NCI-H2081 (cell line): ENCODE measurements around the gene NUFIP1.
"Not testable (repeated sequence)": the region's sequence is repeated elsewhere in the genome, so short reads cannot be mapped to it uniquely, and the experiment has no call there.

Experiments
- DNase-seq, 2 experiments: peaks; one replicate each; lab custom pipeline; 2025; lab: John Stamatoyannopoulos, UW

Gene NUFIP1

DNA sequence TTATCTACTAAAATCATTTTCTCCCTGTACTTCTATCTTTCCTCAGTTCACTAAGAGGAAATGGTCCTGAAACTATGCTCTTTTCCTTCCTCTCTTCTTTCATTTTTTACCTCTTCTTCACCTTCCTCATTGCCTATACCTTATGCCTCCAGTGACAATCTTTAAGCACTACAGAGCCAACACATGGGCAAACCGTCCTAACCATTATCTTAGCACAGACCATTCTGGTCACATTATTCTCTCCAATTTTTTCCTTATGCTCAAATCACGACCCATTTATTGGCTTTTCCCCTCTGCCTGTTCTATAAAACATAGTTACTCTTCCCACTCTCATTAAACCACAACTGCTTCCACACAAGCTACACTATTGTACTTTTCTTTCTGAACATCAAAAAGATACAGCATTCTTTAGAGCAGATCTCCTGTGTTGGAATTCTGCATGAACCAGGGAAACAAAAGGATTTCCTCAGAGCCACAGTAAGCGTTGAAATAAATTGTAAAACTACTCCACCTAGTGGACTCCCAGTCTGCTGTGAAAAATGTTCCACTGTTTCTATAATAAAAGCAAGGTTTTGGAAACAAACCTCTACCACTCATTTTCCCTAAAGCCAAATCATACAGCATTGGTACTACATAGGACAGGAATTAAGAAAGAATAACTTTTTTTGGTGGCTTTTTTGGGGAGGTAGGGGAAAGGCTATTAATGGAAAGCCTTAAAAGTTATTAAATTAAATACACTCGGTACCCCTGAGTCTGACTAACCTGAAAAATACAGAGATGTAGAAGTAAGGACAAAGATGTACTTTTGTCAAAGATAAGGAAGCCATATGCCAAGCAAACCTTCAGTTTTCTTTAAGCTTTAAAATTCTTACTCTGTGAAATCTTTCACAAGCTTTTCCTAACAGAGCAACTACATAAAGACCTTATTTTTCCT is 19.5 kb downstream of the NUFIP1 start:
- peak; percentile 27 to 59 for DNase-seq

DNA sequence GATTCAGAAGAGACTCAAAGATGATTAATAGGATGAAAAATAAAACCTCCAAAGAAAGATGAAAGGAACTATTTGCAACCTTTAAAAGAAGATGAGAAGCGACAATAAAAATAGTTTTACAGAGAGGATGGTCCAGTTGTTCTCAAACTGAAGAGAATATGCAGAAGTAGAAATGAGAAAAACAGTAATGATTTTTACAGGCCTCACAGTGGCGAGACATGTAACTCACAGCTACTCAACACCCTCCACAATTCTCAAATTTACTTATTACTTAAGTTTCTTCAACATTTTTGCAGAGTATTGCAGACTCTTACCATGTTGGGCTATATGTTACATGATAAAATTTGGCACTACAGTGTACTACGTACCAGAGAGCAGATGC is 20.8 kb downstream of the NUFIP1 start:
- no peak for DNase-seq

DNA sequence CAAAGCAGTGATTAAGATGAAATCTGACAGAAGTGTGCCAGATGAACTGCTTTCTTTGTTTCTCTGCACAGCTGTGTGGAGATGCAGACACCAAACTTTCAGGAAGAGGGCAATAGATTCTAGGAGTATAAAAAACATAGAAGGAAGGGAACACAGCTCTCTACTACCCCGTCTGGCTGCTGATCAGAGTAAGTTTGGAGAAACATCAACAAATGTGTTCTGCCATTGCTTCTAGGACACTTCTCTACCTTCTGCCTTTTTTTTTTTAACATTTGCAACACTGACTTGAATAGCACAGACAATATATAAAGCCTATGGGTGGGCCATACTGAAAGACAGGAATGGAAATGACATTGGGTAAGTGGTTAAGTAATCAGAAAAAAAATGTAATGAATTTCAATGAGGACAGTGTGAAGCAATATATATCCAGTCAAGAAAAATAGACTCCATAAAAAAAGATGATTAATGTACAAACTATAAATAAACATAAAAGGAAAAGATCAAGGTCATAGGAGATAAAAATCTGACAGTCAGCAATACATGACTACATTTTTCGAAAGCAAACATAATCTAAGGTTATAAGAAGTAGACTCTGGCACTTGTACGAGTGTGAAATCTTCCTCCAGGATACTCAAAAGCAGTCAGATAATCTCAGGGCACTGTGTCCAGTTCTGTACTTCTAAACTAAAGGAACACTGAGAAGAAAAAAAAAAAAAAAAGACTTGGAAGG is 21.4 kb downstream of the NUFIP1 start:
- DNase-seq, result no peak

DNA sequence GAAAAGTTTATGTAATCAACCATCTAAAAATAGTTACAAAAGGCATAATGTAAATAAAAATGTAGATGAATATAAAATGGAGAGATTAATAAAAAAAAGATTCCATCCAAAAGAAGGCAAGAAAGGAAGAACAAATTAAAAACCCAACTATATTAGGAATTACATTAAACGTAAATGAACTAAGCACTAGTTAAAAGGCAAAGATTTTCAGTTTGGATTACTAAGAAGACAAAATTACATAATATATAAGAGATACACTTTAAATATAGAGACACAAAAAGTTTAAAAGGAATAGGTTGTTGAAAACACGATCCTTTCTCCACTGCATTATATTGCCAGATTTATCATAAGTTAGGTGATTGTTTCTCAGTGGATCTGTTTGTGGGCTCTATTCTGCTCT is 27.3 kb downstream of the NUFIP1 start:
- no peak for DNase-seq

DNA sequence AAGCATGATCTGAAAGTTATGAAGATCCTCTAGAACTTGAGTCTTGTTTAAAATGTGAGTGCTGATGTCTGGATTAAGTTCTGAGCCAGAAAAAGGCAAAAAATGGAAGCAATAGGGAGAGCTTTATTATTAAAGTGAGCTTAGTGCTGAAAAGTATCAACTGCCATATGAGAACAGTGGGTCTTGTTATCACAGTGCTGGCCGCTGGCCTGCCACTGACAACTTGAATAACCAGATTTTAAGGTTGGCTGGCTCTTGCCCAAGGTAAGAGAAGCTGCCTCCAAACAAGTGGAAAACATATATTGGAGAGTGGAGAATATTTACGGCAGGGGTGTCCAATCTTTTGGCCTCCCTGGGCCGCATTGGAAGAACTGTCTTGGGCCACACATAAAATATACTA is 33.9 kb downstream of the NUFIP1 start:
- no peak for DNase-seq

DNA sequence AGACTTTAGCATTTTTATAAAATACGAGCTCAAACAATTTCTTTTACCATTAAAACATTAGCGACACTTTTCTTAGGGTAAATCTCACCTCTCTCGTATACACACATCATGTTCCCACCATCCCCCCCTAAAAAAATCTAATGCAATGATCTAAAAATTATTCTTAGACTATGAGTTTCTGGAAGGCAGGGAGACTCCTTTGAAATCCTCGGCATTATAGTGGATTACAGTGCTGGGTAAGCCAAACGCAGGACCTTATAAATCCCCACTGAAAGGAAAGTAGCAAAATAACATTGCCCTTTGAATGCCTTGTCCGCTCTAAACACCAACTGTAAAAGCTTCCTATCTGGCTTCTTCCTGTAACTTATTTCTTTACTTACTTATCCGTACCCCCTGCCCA is 35.0 kb downstream of the NUFIP1 start:
- no peak for DNase-seq

DNA sequence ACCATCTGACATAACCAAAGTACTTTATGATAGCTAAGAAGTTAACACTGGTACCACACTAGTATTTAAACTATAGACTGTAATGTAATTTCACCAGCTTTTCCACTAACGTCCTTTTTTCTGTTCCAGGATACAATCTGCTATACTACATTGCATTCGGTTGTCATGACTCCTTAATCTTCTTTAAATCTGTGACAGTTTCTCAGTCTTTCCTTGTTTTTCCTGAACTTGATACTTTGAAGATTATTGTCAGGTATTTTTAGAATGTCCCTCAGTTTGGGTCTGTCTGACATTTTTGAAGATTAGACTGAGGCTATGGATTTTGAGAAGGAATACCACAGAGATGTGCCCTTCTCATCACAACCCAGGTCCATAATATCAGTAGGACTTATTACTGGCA is 36.6 kb downstream of the NUFIP1 start:
- DNase-seq, result no peak

DNA sequence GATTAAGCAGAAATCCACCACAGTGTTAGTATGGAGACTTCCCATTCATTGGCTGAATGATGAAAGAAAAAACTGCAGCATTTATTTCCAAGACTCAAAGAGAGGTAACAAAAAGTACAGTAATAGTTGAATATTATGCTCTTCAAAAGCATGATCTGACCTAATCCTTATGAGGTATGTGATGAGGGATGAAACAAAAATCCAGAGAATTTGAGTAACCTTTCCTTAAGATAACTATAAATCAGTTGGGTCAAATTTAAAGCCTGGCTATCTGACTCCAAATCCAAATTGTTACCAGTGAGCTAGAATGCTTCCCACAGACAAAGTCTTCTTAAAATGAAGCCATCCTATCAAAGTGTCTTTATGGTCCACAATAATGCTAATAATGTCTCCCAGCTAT is 38.1 kb downstream of the NUFIP1 start:
- no peak for DNase-seq

DNA sequence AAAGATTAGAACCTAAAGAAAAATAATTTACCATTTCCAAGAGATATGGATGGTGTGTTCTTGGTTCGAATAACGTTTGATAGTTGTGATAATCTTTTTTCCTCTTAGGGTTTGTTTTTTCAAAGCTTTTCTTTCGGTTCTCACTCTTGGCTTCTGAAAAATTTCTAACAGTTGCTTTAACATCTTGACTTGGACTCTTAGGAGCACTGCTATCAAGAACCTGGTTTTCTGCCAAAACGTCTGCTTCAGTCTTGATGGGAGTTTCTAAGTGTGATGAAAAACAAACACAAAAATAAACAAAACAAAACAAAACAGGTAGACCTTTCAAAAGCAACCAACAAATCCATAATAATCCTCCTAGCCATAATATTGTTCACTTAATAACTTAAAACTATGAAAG is 45.9 kb downstream of the NUFIP1 start:
- not testable (repeated sequence) for DNase-seq

DNA sequence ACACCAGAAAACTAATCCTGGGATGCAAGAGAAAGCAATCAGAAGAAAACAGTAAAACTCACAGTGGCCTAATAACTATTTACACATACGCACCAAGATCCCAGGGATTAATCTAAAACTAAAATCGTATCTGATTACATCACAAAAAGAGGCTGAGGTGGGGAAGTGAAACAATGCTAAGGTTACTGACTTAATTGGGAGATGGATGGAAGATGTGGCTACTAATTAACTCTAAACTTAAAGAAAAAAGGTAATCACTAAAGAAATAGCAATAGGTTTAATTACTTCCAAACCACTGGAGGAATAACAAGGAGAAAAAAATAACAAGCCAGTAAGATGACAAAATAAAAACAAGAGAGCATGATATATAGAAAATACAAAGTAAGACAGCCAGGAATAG is 50.4 kb downstream of the NUFIP1 start:
- no peak for DNase-seq

DNA sequence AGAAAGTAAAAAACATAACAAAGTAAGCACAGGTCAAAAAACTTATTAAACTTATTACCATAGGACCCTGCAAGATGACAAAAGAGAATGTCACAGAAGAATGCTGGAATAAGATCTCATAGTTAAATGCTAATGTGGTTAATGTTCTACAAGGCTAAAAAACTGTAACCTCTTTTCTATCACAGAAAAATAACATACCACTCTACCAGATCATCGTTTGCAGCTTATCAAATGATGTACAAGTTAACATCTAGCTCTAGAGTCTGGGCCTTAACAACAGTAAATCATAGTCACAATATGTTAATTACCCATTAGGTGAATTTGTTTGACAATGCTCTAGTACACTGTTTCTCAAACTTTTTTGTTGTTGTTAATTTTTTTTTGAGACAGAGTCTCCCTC is 53.0 kb downstream of the NUFIP1 start:
- no peak for DNase-seq

DNA sequence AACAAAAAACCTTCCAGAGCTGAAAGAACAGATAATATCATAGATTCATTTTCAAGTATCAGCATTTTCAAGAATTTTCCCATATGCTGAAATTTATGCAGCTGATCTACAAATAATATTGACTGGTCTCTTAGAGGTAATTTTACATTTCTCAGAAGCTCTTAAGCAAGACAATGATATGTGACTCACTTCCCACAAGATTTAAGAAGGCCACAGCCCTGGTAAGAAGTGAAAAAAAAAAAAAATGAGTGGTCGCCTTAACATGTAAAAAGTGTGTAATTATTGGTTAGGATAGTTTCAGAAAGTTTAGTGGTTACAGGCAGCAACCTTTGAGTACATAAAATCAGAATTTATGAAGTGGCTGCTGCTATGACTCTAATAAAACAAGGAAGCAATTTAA is 54.5 kb downstream of the NUFIP1 start:
- no peak for DNase-seq

DNA sequence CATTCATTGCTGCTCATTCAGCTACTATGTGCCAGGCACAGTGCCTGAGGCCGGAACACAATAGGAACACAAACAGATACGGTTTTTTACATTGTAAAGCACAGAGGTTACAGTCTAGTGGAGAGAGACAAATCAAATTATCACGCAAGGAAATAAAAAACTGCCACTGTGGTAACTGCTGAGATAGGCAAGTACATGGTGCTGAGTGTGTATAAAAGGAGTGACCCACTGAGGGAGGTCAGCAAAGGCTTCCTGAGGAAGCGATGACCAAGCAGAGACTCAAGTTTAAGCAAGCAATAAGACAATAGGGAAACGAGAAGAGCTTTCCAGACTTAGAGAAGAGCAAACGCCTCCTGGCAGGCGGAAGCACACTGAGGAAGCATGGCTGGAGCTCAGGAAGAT is 56.4 kb downstream of the NUFIP1 start:
- DNase-seq, result no peak

DNA sequence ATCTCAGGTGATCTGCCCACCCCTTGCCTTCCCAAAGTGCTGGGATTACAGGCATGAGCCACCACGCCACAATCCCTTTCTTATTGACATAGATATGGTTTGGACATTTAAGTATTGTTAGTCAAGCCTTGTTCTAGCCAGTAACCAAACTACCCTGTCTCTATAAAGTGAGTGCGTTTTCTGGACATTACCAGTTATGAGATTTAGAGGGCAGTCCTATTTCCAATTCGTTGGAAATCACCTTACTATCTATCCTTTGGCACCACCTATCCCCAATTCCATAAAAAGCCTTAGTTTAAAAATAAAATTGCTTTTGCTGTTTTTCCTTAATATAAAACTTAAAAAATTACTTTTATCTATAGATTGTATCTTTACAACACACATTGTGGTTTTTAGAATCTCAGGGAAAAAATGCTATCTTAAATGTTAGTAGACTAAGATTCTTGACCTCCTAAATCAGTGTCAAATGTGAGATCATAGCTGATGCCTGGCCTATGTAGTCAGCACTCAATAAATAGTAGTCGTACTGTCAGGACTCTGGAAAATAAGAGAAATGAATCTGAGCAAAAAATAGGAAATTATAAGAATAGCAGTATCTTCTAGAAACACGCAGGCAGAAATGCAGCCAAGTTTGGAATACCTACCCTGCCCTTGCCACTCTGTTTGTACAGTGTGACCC is 57.0 kb downstream of the NUFIP1 start:
- no peak for DNase-seq

DNA sequence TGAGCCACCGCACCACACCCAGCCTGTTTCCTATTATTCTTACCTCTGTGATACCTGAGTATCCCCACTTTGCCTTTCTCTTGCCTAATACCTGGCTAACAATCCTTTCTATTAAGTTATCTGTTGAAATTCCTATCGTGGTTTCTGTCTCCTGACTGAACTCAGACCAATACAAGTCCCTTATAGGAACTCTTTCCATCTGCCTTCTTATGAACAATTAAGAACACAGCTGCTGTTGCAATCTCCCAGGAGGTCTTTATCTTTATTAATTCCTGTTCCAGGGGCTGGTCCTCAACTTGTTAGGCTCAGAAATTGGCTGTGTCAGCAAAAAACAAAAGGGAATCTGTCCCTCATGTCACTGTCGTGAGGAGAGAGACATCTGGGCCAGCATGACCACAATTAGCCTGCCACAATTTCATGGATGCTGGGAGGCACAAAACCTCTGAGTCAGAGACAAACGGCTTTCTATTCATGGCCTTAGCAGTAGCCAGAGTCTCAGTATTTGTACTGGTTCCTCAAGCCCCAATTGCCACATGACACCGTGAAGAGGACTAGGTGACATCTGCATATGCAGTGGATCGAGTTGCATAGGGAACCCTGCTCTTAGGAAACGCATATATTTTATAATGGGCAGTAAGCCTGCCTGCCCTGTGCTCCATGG is 58.2 kb downstream of the NUFIP1 start:
- peak; percentile 1 to 59 for DNase-seq

DNA sequence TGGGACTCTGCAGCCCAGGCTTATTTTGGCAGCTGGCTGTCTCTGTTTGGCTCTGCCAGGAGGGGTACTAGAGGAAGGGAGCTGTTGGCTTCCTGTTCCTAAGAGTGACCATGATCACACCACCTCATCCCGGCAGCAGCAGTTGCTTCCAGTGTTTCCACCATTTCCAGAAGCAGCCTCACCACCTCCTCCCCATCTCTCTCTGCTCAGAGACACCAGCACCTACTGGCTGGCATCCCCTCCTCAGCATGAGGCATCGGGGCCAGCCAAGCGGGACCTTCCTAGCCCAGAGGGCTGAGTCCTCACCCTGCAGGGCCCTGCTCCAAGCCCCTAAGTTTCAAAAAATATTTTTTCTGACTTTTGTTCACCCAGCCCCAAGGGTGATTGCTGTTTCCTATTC is 59.0 kb downstream of the NUFIP1 start:
- DNase-seq, result no peak

DNA sequence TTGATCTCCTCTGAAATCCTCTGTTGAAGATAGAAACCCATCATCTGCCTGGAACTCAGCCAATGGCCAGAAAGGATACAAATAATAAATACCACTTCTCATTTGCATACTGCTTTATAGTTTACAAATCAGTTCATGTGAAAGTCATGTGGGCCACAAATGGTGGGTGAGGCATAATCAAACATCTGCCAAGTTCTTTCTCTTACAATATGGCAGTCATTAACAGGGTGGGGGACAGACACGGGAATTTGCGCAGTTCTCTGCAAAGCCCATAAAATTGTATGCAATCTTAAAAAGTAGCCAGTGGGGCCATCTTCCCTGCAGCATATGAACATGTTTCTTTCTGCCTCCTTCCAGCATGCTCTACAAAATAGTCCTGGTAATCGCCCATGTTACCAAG is 59.6 kb downstream of the NUFIP1 start:
- DNase-seq, result no peak

DNA sequence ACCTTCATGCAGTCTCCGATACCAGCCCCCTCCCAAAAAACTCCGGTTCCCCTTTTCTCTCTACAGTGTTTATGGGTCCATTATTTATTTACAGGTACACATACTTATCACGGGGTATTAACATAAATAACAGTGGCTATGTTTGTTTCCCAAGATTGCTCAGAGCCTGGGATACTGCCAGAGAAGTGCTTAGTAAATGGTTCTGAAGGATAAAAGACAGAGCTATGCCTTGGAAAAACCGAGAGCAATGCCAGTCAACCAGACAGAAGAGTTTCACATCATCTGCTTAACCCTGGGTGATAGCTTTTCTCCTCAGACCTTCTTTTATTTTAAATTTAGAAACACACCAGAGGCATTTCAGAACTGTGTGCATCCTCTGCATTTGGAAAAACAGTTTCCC is 61.3 kb downstream of the NUFIP1 start:
- no peak for DNase-seq

DNA sequence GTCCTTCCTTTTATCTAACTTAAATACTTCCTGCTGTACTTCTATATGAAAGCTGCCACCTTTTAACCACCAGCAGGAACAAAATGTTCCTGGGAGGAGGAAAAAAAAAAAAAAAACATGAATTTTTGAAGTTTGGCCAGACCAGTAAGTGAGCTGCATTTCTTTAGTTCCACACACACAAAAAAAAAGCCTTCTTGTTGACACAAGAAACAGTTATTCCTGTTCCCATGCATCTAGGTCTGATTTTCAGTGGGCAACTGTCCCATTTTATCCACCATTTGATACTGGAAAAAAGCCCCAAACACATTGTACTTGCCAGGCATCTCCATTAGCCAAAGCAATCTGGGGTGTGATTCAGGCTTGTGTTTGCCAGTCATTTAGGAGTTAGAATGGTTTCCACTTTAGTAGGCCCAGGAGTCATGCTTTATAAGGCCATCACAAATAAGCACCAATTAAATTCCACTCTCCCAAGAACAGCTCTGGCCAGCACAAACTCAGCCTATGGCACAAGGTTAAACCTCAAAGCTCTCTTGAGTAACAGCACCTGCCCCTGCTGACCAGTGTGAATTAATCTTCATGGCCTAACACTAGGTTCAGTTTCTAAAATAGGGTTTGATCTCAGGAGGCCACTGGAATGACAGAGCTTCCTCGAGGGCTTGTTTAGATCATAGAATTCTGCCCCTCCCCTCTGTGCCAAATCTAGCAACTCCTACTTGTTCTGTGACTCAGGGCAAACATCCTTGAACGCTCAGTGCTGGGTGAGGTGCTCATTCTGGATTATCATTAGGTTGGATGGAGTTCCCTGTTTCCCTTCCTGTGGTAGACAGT is 67.1 kb downstream of the NUFIP1 start:
- peak; percentile 2 to 49 for DNase-seq

DNA sequence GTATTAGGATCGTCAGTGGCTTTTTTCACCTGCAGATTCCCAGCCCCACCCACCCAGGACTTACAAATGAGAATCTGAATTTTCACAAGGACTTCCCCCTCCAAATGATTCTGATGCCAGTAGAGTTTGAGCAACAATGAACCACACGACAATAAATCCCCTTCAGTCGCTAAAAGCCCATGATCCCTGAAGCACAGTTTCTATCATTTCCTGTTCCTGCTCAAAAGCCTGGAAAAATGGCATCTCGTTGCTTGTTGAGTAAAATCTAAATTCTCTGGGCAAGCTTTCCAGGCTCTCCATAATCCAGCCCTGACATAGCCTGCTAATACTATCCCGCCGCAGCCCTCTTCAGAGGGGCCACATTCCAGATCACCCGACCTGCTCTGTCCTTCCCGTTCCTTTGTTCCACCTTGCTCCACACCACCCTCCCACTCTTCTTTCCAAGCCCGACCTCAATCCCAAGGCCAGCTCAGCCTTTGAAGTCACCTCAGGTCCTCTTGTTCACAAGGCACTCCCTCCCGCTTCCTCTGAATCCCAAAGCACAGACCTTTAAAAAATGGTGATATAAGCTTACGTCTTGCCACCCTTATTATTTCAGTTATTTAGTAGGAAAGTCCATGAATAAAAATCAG is 67.9 kb downstream of the NUFIP1 start:
- no peak for DNase-seq

DNA sequence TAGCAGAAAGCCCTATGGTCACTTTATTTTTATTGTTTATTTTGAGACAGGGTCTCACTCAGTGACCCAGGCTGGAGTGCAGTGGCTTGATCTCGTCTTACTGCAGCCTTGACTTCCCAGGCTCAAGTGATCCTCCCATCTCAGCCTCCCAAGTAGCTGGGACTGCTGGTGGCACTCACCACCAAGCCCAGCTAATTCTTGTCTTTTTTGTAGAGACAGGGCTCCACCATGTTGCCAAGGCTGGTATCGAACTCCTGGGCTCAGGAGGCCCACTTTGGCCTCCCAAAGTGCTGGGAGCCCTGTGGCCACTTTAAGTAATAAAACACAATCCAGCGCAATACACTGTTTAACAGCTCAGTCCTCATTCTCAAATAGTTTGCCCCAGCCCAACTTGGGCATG is 69.3 kb downstream of the NUFIP1 start:
- no peak for DNase-seq
